HG02884 (cell line): ENCODE data around the gene NUDC.
A peak's percentile ranks its signal among the peaks of the same experiment; 100 is the strongest.
"Not testable (repeated sequence)": the region's sequence is repeated elsewhere in the genome, so short reads cannot be mapped to it uniquely, and the experiment has no call there.

Experiments used
- ATAC-seq: cut with Tn5 transposase; IDR thresholded peaks from one replicate; pipeline ENCODE4 v1.9.1; 2021; ENCODE audit warnings: mild to moderate bottlenecking, moderate library complexity; ENCODE audit not compliant: unreplicated experiment

The NUDC gene

GRCh38 chr1:26921540-26922430 is at the start of gene NUDC:
Gene NUDC (plus strand): TSS chr1:26921743. CDS start chr1:26921849, 106 bp downstream.
- ATAC-seq, result peak; percentile 90

GRCh38 chr1:26873097-26873496 is 48.4 kb upstream of the NUDC start:
- not testable (repeated sequence) for ATAC-seq

DNA sequence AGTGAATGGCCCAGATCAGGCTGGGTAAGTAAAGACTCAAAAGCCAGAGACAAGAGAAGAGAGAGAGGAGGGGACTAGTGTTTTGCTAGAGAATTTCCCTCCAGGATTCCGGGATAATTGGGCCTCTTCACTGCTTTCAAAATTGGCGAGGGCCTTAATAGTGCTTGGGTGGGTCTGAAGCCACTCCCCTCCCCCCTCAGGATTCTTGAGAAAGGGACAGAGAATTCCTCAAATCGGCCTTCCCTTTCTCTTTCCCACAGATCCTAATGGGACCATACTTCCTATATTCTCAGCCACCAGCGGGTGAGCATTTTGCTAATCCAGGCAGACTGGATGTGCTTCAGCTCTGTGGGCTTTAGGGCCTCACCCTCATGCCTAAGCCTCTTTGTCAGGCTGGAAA is 46.6 kb upstream of the NUDC start:
- no peak for ATAC-seq

DNA sequence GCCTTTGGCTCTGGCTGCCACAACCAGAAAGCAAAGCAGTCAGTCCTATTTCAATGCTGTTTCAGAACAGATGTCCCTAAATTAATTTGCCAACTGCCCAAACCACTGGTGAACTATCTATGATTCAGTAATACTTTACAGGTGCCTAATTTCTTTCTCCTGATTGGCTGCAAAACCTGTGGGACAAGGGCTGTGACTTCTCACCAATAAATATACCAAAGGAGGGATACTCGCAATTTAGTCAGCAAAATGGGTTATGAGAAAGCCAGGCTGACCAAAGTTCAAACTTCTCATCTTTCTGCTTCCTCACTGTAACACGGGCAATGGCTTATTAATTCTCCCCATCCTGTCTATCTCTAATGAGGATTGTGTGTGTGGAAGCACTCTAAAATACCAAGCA is 44.2 kb upstream of the NUDC start:
- ATAC-seq, result no peak

DNA sequence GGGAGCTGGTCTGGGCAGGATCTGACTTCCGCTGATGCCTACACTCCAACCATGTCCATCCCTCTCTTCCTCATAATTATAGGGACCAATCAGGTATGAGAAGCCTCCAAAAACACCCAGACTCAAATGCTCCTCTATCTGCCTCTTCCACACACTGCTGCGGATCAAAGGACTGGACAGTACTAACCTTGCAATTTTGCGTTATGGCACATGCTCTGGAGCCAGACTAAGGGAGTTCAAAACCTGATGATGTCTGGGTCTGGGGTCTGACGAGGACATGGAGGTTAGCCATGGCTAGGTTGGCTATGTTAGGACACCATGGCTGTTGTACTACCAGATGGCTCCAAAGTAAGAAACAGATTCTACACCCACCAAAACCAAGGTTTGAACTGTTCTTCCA is 41.8 kb upstream of the NUDC start:
- ATAC-seq, result no peak

GRCh38 chr1:26881611-26882010 is 39.9 kb upstream of the NUDC start:
- ATAC-seq, result not testable (repeated sequence)

DNA sequence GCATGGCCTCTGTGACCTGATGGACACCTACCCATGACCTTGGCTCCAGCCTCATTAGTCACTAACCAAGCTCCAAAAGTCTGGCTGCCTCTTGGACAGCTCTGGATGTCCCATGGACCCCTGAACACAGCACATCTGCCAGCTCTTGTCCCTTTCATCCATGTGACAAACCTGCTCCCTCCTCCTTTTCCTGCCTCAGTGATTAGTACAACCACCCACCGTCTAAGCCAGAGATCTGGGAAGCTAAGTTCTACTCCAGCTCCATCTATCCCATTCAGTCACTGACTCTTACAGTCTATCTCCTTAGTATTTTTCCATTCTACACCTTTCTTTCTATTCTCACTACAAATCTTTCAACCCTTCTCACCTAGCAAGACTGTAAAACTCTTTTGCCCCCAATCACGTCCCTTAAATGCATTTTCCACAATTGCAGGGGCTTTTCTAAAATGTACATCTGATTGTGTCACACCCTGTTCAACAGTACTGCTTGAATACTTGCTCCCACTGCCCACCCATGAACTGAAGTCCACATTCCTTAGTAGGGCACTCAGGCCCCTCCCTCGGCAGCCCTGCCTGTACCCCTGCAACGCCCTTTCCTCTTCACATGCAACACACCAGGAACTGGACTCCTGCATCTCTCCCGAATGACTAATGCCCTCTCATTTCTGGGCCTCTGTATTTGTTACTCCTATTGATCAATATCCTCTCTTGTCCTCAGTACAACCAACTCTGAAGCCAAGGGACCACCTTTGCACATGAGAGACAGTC is 38.7 kb upstream of the NUDC start:
- no peak for ATAC-seq

- ATAC-seq, result no peak
These were observed 34.4 kb upstream of the NUDC start for GRCh38 chr1:26887125-26887524.

DNA sequence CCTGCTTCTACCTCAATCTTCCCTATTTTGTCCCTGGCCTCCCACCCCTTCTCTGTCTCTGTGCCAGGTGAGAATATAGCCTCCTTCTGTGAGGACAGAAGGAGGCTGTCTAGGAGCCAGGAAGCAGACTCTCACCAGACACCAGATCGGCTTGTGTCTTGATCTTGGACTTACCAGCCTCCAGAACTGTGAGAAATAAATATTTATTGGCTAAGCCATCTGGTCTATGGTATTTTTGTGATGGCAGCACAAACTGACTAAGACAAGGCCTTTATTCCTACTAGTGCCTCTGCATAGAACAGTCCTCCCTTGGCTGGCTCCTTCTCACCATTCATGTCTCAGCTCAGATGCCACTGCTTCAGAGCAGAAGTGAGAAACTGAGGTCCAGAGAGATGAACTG is 33.3 kb upstream of the NUDC start:
- no peak for ATAC-seq

GRCh38 chr1:26889551-26890466 is 31.7 kb upstream of the NUDC start, which contains the start of gene GPN2:
Gene GPN2 (minus strand): TSS chr1:26890283. CDS start chr1:26890096, 187 bp downstream.
- peak; percentile 83 for ATAC-seq

DNA sequence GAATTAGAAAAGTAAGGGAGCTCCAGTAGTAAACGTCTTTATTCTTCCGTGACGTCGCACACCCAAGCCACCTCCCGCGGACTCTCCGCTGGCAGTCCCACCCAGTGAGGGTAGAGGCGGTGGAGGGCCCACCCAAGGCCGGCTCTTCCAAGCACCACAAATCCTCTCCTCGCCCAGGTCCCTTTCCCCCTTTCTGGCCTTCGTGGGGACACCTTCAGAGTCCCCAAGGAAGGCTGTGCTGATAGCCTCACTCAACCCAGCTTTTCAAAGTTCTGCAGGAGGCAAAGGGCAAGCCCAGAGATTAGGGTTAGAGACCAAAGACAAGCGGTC is 31.1 kb upstream of the NUDC start:
- ATAC-seq, result peak; percentile 27

GRCh38 chr1:26894263-26894662 is 27.3 kb upstream of the NUDC start:
- ATAC-seq, result no peak

DNA sequence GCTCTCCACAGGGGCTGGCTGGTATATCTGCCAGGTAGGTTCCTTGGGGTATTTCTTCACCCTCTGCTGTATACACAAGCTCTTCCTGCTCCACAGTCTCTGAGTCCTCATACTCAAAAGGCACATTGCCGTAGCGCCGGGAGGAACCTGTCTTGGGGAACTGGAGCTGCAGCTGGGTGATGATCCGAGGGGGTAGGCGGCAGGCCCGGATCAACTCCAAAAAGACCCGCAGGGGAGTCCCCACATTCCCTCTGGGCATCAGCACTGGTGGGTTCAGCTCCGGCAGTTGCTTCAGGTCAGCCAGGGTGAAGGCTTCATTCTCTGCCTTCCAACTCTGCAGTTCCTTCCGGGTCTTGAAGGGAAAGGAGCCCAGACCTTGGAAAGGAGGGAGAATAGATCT is 24.2 kb upstream of the NUDC start:
- ATAC-seq, result no peak

DNA sequence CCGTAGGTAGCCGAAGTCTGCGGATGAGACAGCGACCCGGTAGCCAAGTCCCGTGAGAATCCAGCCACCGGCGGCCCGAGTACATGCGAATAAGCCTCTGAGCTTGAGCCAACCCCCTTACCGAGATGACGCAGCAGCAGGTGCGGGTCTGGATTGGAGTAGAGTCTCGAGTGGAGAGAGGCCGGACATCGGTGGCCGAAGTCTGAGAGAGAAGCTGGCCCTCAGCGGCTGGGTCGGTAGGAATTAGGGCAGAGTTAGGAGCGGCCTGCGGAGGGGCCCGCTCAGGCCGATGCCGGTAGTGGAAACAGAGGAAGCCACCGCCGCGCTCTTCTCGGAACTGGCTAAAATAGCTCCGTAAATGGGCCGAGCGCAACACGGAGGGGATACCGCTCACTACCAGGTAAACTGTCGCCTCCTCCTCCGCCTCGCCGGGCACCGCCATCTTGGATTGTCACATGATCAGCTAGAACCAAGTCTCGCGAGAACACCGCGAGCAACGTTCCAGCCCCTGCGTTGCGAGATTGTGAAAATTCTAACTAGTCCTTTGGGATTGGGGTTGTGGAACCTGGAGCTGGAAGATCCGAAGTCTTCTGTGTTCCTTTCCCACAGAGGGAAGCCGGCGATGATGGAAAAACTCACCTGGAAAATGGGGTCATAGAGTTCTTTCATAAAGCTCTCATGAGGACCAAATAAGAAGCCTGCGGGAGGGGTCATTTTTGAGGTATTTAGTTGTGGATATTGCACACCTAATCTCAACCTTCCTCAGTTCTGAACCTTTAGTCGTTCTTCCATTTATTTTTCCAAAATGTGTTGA is 21.3 kb upstream of the NUDC start, which contains the start of gene GPATCH3:
Gene GPATCH3, minus strand, starts transcription at position 467 of the 814 bp plus-strand sequence. Its CDS starts 25 bp downstream, at position 442.
- ATAC-seq, result no peak

- no peak for ATAC-seq
These were observed 20.6 kb upstream of the NUDC start for GRCh38 chr1:26900815-26901511.

- no peak for ATAC-seq
These were observed 14.2 kb upstream of the NUDC start for GRCh38 chr1:26907071-26907917.

DNA sequence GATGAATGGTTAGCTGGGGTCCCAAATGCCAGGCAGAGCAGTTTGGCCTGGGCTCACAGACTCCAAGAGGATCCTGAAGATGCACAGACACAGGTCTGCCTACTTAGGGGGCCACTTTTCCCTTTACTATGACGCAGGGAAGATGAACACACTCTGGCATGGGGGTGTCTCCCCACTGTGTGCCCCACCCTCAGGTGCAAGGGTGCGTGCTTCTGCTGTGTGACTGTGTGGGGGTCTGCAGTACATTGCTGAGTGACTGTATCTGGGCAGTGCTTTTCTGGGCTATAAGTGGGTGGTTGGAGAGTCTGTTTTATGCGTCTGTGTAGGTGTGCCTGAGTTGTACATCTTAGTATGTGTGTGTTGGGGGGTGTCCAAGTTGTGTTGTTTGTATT is 11.6 kb upstream of the NUDC start:
- ATAC-seq, result no peak

GRCh38 chr1:26910343-26911160 is 11.0 kb upstream of the NUDC start:
- no peak for ATAC-seq
